GM18907 (cell line): ENCODE data around the gene WDR5B.
A peak's percentile ranks its signal among the peaks of the same experiment; 100 is the strongest.

Source experiments
- ATAC-seq: cut with Tn5 transposase; IDR thresholded peaks from one replicate; pipeline ENCODE4 v1.9.1; 2021; ENCODE audit warnings: mild to moderate bottlenecking, moderate library complexity; ENCODE audit not compliant: unreplicated experiment

Gene WDR5B

GRCh38 chr3:122374034-122374433 is 41.8 kb downstream of the WDR5B start:
- no peak for ATAC-seq

GRCh38 chr3:122366379-122366749 is 49.5 kb downstream of the WDR5B start:
- ATAC-seq: no peak

DNA sequence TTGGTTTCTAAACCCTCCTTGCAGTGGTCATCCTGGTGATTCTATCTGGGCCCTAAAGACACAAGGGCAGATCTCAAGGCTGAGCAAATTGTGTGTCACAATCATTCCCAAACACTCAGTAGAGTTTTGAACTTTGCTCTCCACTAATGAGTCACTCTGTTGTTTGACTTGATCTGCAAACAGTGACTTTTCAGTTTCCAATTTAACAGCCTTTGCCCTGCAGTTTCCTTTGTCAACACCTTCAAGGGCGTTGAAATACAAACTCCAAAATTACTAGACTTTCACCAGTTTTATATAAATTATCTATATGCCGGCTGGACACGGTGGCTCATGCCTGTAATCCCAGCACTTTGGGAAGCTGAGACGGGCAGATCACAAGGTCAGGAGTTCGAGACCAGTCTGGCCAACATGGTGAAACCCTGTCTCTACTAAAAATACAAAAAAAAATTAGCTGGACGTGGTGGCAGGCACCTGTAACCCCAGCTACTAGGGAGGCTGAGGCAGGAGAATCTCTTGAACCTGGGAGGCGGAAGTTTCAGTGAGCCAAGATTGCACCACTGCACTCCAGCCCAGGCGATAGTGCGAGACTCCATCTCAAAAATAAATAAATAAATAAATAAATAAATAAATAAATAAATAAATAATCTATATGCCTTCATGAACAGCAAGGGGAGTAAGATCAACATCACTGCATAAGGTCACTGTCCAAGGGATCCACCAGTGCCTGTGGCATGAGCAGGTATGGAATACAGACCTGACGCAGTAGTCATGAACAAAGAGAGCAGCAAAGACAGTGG is 50.1 kb downstream of the WDR5B start:
- peak; percentile 55 for ATAC-seq

DNA sequence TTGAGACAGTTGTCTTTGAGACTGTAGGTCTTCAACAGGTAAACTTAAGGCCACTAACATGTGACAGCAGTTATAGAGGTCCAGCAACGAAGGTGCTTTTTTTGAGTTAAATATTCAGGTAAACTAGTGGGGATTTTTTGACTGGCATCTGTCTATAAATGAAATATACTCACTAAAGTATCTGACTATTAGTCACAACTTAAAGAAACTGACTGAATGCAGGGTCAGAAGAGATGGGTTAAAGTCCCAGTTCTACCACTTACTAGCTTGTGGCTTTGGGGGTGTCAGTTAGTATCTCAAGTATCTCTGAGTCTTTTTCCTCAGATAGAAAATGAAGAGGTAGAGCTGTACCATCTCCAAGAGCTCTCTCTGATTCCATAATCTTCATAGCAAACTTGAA is 50.8 kb downstream of the WDR5B start:
- ATAC-seq: peak; percentile 57

- no peak for ATAC-seq
Measured at GRCh38 chr3:122364490-122364889, 51.4 kb downstream of the WDR5B start.
